ENCODE results near the gene PTH2R.
A peak's percentile ranks its signal among the peaks of the same experiment; 100 is the strongest.
"Not testable (repeated sequence)": the region's sequence is repeated elsewhere in the genome, so short reads cannot be mapped to it uniquely, and the experiment has no call there.

Gene PTH2R

GRCh38 chr2:208389940-208390339 is 16.7 kb upstream of the PTH2R start:
- DNase-seq (ENCODE audit: low spot score) = no peak

GRCh38 chr2:208392300-208392699 is 14.3 kb upstream of the PTH2R start:
- peak; percentile 19 for DNase-seq (ENCODE audit: low spot score)

GRCh38 chr2:208396796-208397195 is 9.8 kb upstream of the PTH2R start:
- not testable (repeated sequence) for DNase-seq (ENCODE audit: low spot score)

- no peak for DNase-seq (ENCODE audit: low spot score)
These were observed 7.4 kb upstream of the PTH2R start for GRCh38 chr2:208399201-208399600.

GRCh38 chr2:208407667-208408066 is 1.1 kb downstream of the PTH2R start:
- peak; percentile 37 for DNase-seq (ENCODE audit: low spot score)

GRCh38 chr2:208413931-208414330 is 7.3 kb downstream of the PTH2R start:
- no peak for DNase-seq (ENCODE audit: low spot score)

- DNase-seq (ENCODE audit: low spot score) = no peak
These were observed 8.7 kb downstream of the PTH2R start for GRCh38 chr2:208415255-208415654.

GRCh38 chr2:208415897-208416296 is 9.3 kb downstream of the PTH2R start:
- DNase-seq (ENCODE audit: low spot score) = no peak

- DNase-seq (ENCODE audit: low spot score) = no peak
These were observed 19.9 kb downstream of the PTH2R start for GRCh38 chr2:208426412-208427045.

GRCh38 chr2:208437755-208438154 is 31.2 kb downstream of the PTH2R start:
- DNase-seq (ENCODE audit: low spot score) = no peak

GRCh38 chr2:208440716-208441115 is 34.1 kb downstream of the PTH2R start:
- DNase-seq (ENCODE audit: low spot score) = no peak

GRCh38 chr2:208441951-208442350 is 35.4 kb downstream of the PTH2R start:
- no peak for DNase-seq (ENCODE audit: low spot score)

GRCh38 chr2:208447447-208447846 is 40.9 kb downstream of the PTH2R start:
- DNase-seq (ENCODE audit: low spot score) = not testable (repeated sequence)

- DNase-seq (ENCODE audit: low spot score) = no peak
These were observed 44.5 kb downstream of the PTH2R start for GRCh38 chr2:208451061-208451460.

GRCh38 chr2:208454861-208455260 is 48.3 kb downstream of the PTH2R start:
- no peak for DNase-seq (ENCODE audit: low spot score)

GRCh38 chr2:208463721-208464120 is 57.1 kb downstream of the PTH2R start:
- no peak for DNase-seq (ENCODE audit: low spot score)

- no peak for DNase-seq (ENCODE audit: low spot score)
These were observed 57.6 kb downstream of the PTH2R start for GRCh38 chr2:208464205-208464604.

- peak; percentile 73 for DNase-seq (ENCODE audit: low spot score)
These were observed 59.7 kb downstream of the PTH2R start for GRCh38 chr2:208466151-208466919.

- no peak for DNase-seq (ENCODE audit: low spot score)
These were observed 60.3 kb downstream of the PTH2R start for GRCh38 chr2:208466920-208467298.

- DNase-seq (ENCODE audit: low spot score) = no peak
These were observed 61.0 kb downstream of the PTH2R start for GRCh38 chr2:208467564-208467963.

GRCh38 chr2:208477741-208478140 is 71.1 kb downstream of the PTH2R start:
- no peak for DNase-seq (ENCODE audit: low spot score)

GRCh38 chr2:208479342-208479741 is 72.8 kb downstream of the PTH2R start:
- no peak for DNase-seq (ENCODE audit: low spot score)

GRCh38 chr2:208481945-208482344 is 75.4 kb downstream of the PTH2R start:
- DNase-seq (ENCODE audit: low spot score) = not testable (repeated sequence)

All from NAMALWA (cell line).